ENCODE results near the gene ANAPC4.
"Not testable (repeated sequence)": the region's sequence is repeated elsewhere in the genome, so short reads cannot be mapped to it uniquely, and the experiment has no call there.

Gene ANAPC4, protein sequence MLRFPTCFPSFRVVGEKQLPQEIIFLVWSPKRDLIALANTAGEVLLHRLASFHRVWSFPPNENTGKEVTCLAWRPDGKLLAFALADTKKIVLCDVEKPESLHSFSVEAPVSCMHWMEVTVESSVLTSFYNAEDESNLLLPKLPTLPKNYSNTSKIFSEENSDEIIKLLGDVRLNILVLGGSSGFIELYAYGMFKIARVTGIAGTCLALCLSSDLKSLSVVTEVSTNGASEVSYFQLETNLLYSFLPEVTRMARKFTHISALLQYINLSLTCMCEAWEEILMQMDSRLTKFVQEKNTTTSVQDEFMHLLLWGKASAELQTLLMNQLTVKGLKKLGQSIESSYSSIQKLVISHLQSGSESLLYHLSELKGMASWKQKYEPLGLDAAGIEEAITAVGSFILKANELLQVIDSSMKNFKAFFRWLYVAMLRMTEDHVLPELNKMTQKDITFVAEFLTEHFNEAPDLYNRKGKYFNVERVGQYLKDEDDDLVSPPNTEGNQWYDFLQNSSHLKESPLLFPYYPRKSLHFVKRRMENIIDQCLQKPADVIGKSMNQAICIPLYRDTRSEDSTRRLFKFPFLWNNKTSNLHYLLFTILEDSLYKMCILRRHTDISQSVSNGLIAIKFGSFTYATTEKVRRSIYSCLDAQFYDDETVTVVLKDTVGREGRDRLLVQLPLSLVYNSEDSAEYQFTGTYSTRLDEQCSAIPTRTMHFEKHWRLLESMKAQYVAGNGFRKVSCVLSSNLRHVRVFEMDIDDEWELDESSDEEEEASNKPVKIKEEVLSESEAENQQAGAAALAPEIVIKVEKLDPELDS

GRCh38 chr4:25376754-25377571 lies at the start of gene ANAPC4:
ANAPC4 (plus strand) TSS chr4:25377263; CDS start chr4:25377428, 165 bp downstream.
- peak; percentile 99 to 100 for DNase-seq

GRCh38 chr4:25328463-25328862 lies 48.6 kb upstream of the ANAPC4 start:
- not testable (repeated sequence) for DNase-seq

GRCh38 chr4:25330335-25330734 lies 46.7 kb upstream of the ANAPC4 start:
- no peak for DNase-seq

DNA sequence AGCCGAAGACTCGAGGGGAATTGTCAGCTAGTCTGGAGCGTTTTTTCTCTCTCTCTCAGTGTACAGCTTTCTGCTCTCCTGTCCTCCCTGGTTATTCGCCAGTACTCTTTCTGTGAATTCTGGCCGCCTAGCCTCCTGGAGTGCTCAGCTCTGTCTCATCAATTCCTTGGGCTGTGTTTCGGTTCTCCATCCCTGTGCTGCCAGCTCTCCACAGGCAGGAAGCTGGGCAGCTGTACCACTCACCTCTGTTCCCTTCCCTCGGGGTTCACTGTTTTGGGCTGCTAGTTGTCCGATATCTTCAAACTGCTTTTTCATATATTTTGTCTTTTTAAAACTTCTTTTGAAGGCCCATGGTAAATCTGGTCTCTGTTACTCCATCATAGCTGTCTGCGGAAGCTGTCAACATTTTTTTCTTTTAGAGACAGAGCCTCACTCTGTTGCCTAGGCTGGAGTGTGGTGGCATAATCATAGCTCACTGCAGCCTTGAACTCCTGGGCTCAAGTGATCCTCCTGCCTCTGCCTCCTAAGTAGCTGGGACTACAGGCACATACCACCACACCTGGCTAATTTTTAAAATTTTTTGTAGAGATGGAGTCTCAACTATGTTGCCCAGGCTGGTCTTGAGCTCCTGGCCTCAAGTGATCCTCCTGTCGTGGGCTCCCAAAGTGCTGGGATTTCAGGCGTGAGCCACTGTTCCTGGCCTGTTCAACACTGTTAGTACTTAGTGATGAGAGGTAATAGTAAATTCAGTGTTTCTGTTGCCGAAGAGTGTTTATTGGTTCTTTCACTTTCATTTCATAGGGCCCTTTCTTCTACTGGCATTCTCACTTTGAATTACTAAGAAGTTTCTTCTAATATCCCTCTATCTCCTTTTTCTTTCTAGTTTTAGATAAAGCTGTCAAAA lies 45.9 kb upstream of the ANAPC4 start:
- no peak for DNase-seq

- no peak for DNase-seq
Measured at GRCh38 chr4:25343671-25344070, 33.4 kb upstream of the ANAPC4 start.

DNA sequence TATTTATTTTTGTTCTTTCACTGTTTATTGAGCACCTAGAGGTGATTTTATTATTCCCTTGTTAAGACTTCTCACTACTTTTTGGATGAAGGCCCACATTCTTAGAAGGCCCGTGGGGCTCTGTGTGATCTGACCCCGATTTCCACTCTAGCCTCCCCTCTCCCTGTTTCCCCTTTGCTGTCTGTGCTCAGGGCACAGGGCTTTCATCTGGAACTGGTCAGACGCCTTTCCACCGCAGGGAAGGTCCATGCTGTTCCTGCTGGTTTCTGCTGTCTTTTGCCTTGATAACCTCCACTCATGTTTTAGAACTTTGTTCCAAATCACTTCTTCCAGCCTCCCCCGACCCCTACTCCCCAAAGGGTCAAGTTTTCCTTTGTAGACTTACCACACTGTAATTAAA lies 31.3 kb upstream of the ANAPC4 start:
- no peak for DNase-seq

- DNase-seq = no peak
Measured at GRCh38 chr4:25346913-25347312, 30.1 kb upstream of the ANAPC4 start.

DNA sequence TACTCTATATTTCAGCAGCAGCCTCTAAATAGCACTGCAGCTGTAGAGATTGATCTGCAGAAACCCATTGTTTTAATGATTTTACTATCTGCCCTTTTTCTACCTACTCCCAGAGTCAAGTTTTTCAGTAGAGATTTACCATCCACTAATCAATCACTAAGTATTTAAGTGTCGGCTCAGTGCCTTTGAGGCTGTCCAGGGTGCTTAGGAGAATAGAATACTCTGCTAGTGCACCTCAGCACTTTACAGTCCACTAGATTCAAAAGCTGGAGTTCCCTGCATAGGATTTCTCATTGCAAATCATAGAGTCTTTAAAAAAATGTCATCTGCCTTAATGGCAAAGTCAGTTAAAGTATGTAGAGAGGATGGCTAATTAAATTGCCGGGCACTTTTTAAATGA lies 29.6 kb upstream of the ANAPC4 start:
- DNase-seq = no peak

GRCh38 chr4:25347971-25348370 lies 29.1 kb upstream of the ANAPC4 start:
- no peak for DNase-seq

GRCh38 chr4:25350561-25350960 lies 26.5 kb upstream of the ANAPC4 start:
- DNase-seq = no peak

- no peak for DNase-seq
Measured at GRCh38 chr4:25351777-25352416, 25.2 kb upstream of the ANAPC4 start.

GRCh38 chr4:25356068-25356467 lies 21.0 kb upstream of the ANAPC4 start:
- no peak for DNase-seq

GRCh38 chr4:25358515-25359275 lies 18.4 kb upstream of the ANAPC4 start:
- no peak for DNase-seq

- no peak for DNase-seq
Measured at GRCh38 chr4:25361253-25361652, 15.8 kb upstream of the ANAPC4 start.

DNA sequence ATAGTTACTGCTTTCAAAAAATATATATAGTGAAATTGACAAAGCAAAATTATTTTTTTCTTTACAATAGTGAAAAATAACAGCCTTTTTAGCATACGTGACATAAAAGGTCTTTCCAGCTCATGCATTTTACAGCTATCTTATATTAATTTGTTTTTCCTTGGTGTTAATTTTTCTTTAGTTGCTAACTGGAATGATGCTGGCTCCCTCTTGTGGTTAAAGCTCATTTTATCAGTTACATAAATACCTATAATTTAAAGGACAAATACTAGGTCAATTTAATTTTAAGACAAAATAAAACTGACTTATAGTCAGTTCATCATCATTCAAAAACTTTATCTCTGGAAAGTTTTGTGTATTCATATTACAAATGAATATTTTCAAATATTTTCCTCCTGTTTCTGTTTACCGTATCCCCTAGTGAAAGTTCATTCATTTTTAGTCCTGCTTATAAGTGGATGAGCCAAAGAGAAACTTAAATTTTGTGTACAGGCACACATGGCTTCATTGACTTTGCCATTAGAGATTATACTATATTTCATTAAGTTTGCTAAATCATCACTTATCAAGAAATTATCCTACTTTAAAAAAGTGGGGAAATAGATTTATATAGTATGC lies 9.9 kb upstream of the ANAPC4 start:
- DNase-seq = no peak

- DNase-seq = no peak
Measured at GRCh38 chr4:25367877-25368276, 9.2 kb upstream of the ANAPC4 start.

DNA sequence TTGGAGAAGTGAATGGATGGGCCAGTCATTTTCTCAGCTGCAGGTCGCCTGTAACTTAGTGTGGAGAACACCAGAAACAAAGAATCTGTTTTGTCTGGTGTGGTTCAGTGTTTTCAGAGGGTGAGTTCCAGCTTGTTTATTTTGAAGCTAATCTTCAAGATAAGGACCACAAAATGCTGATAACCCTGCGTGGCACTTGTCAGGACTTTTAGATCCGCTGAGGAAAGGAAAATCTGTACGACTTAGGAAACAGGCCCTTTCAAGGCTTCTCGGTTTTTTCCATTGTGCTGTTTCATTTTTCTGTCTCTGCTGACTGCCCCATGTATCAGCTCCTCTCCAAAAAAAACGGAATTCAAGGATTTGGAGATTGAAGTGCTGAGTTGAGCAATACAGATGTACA lies 8.7 kb upstream of the ANAPC4 start:
- DNase-seq = no peak

DNA sequence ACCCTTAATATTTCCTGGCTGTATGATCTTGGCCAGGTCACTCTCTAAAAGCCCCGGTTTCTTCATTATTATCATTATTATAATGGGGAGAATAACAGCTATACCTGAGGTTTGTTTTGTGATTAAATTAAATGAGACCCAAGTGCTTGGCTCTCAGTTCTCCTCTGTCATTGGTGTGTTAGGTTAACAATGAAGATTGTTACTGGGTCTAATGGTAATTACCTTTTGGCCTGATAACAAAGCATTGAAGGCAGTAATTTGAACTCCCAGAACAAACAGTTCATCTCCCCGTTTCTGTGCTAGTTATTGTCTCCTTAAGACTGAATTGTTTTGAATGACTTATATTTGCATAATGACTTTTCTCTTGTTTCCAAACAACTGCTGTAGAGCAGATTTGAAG lies 6.8 kb upstream of the ANAPC4 start:
- DNase-seq = no peak

GRCh38 chr4:25372549-25372948 lies 4.5 kb upstream of the ANAPC4 start:
- DNase-seq = not testable (repeated sequence)
